Gastroesophageal sphincter (tissue), 4 donors: ENCODE data around the gene DEAF1. TPM values are rescaled to one million over a fixed set of nuclear protein-coding genes. Genes with fewer than 3 reads are reported as not detected.

Experiments
- ATAC-seq: fragments of 150-250 bp; one replicate; pipeline ENCODE4 v1.9.1; 2016; ENCODE audit warnings: mild to moderate bottlenecking, moderate library complexity
- H3K27ac ChIP-seq, 4 donors: fragments of 200-600 bp; sonication (generic) in 3 of 4; 1 replicate in 3 of 4; 2 replicates in 1 of 4; pipeline ENCODE4 v1.5.1; 2016 to 2019
- H3K27me3 ChIP-seq: fragments of 200-600 bp; sonication (generic); one replicate; pipeline ENCODE4 v1.5.1; 2019
- H3K36me3 ChIP-seq, 2 donors: fragments of 200-600 bp; sonication (generic); one replicate each; pipeline ENCODE4 v1.5.1; 2019; ENCODE audit warnings: control low read depth in 1 of 2
- H3K4me1 ChIP-seq, 3 donors: fragments of 200-600 bp; sonication (generic); 1 replicate in 2 of 3; 2 replicates in 1 of 3; pipeline ENCODE4 v1.5.1; 2016 to 2019; ENCODE audit warnings: control low read depth in 2 of 3
- H3K4me3 ChIP-seq, 2 donors: fragments of 200-600 bp; sonication (generic); one replicate each; pipeline ENCODE4 v1.5.1; 2019; ENCODE audit warnings: mild to moderate bottlenecking in 1 of 2, moderate library complexity in 1 of 2
- H3K9me3 ChIP-seq, 3 donors: fragments of 200-600 bp; sonication (generic); one replicate each; pipeline ENCODE4 v1.5.1; 2017 to 2019; ENCODE audit warnings: control low read depth in 2 of 3
- EP300 ChIP-seq: sonication (generic); formaldehyde crosslinking; IDR thresholded peaks from one replicate; pipeline ENCODE4 v1.6.1; 2017; ENCODE audit warnings: antibody characterized with exemption, mild to moderate bottlenecking
- POLR2A ChIP-seq, 2 donors: fragments of 450-650 bp; IDR thresholded peaks; one replicate each; pipeline ENCODE4 v1.6.1; 2017; ENCODE audit warnings: antibody characterized with exemption in 2 of 2, mild to moderate bottlenecking in 2 of 2, moderate library complexity in 1 of 2
- POLR2AphosphoS5 ChIP-seq: sonication (generic); formaldehyde crosslinking; IDR thresholded peaks from one replicate; pipeline ENCODE4 v1.6.1; 2017; ENCODE audit warnings: antibody characterized with exemption
- WGBS, 2 donors: methylation state at CpG; one replicate each; pipeline ENCODE4 v1.1.5; 2018; ENCODE audit warnings: low coverage in 1 of 2; 5-methylcytosine and 5-hydroxymethylcytosine counted together
- total RNA-seq, 4 donors: library from RNA; depleted of rRNA; stranded (reverse); fragments of >200 nt; gene quantifications; one replicate each; pipeline ENCODE4 v1.1.0, GENCODE V29; 2016
- TF ChIP-seq, protein P1 (sequence below), 4 experiments: fragments of 200-600 bp in 2 of 4; fragments of 450-650 bp in 2 of 4; sonication (generic) in 1 of 4; IDR thresholded peaks; one replicate each; pipeline ENCODE4 v1.5.1; 2017 to 2019; ENCODE audit warnings: antibody characterized with exemption in 4 of 4, mild to moderate bottlenecking in 2 of 4, moderate library complexity in 2 of 4

DEAF1 gene
- total RNA-seq, 4 donors from 2014 or later, result 19.9 to 45.0 (median 35.0) TPM

DNA sequence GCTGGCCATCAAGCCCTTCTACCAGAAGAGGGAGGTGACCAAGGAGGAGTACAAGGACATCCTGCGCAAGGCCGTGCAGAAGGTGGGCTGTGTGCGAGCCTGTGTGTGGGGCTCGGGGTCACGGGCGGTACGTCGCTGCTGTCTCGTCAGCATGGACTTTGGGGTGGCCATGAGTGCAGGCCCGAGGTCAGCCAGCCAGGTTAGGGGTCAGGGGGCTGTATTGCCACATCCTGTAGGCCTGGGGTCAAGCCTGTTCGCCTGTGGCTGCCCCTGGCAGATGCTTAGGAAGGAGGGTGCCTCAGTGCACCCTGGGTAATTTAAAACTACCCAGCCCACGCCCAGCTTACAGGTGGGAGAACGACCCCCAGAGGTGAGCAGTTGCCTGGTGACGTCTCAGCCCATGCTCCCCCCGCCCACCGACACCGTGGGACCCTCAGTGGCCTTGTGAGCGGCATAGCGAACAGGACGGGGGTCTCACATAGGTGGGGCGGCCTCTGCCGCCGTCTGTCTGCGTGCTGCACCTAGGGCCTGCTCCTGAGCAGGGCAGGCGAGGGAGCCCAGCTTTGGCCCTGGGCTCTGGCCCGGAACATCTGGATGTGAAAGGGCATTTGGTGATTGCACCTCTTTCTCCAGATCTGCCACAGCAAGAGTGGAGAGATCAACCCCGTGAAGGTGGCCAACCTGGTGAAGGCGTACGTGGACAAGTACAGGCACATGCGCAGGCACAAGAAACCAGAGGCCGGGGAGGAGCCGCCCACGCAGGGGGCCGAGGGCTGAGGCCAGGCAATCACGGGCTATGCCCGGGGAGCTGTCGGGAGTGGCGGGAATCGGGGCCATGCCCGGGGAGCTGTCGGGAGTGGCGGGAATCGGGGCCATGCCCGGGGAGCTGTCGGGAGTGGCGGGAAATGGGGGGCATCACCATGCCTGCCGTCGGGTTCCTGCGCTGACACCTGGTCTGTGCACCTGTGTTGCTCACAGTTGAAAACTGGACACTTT, 83.7 kb downstream of the DEAF1 start:
- 40 to 76% methylated on average over 1 to 10 of the region's 49 CpGs for WGBS, 2 donors
- Histone ChIP-seq H3K4me3 (no peak overlapping the region), H3K36me3 (peaks cover 0 to 79% of the 10 kb centered on the region in 2 donors), H3K27me3 (no peaks in the 10 kb centered on the region), H3K4me1 (peaks cover 0 to 42% (median 25%) of the 10 kb centered on the region in 3 donors), H3K27ac (no peak overlapping the region), H3K9me3 (no peaks in the 10 kb centered on the region)
- ATAC-seq, result no peak
- TF ChIP-seq POLR2AphosphoS5 (no peak), POLR2A (IDR thresholded peaks at IDR 0.05) (no peak), EP300 (no peak)
- TF ChIP-seq, protein P1, sequence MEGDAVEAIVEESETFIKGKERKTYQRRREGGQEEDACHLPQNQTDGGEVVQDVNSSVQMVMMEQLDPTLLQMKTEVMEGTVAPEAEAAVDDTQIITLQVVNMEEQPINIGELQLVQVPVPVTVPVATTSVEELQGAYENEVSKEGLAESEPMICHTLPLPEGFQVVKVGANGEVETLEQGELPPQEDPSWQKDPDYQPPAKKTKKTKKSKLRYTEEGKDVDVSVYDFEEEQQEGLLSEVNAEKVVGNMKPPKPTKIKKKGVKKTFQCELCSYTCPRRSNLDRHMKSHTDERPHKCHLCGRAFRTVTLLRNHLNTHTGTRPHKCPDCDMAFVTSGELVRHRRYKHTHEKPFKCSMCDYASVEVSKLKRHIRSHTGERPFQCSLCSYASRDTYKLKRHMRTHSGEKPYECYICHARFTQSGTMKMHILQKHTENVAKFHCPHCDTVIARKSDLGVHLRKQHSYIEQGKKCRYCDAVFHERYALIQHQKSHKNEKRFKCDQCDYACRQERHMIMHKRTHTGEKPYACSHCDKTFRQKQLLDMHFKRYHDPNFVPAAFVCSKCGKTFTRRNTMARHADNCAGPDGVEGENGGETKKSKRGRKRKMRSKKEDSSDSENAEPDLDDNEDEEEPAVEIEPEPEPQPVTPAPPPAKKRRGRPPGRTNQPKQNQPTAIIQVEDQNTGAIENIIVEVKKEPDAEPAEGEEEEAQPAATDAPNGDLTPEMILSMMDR (IDR thresholded peaks at IDR 0.05), result no peak

DNA sequence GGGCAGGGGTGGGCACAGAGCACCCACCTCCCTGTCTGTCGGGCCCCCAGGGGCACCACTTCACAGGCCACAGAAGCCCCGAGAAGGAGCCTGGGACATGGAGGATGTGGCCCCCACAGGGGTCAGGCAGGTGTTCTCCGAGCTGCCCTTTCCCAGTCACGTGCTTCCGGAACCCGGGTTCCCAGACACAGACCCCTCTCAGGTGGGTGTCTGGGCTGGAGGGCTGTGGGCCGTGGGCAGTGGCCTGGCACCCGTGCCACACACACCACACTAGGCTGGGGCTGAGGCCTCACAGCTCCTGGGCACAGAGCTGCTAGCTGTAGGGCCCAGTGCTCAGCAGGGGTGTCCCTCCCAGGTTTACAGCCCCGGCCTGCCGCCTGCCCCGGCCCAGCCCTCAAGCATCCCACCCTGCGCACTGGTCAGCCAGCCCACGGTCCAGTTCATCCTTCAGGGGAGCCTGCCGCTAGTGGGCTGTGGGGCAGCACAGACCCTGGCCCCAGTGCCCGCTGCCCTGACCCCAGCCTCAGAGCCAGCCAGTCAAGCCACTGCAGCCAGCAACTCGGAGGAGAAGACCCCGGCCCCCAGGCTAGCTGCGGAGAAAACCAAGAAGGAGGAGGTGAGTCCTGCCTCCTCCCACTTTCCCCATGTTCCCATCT, 84.7 kb downstream of the DEAF1 start:
- Histone ChIP-seq H3K4me3 (no peak overlapping the region), H3K27me3 (no peaks in the 10 kb centered on the region), H3K27ac (no peak overlapping the region), H3K36me3 (peaks cover 0 to 90% of the 10 kb centered on the region in 2 donors), H3K4me1 (peaks cover 0 to 45% (median 22%) of the 10 kb centered on the region in 3 donors), H3K9me3 (no peaks in the 10 kb centered on the region)
- TF ChIP-seq POLR2AphosphoS5 (no peak), POLR2A (IDR thresholded peaks at IDR 0.05) (no peak), EP300 (no peak)
- TF ChIP-seq, protein P1 (IDR thresholded peaks at IDR 0.05), result no peak
- 80% methylated on average over 2 of the region's 18 CpGs; no CpG with 5 or more reads in 1 of the 2 donors for WGBS, 2 donors
- ATAC-seq, result no peak

GRCh38 chr11:609341-609811, 85.6 kb downstream of the DEAF1 start:
- H3K27ac ChIP-seq, result no peak overlapping the region
- no CpG with 5 or more reads among the region's 28 CpGs for WGBS, 2 donors
- peaks cover 0 to 99% of the 10 kb centered on the region in 2 donors for H3K36me3 ChIP-seq
- ATAC-seq, result no peak
- peaks cover 0 to 36% (median 13%) of the 10 kb centered on the region in 3 donors for H3K4me1 ChIP-seq
- H3K4me3 ChIP-seq, result no peak overlapping the region
- no peaks in the 10 kb centered on the region for H3K9me3 ChIP-seq
- no peak for TF ChIP-seq EP300
- TF ChIP-seq POLR2A (IDR thresholded peaks at IDR 0.05), result no peak
- TF ChIP-seq, protein P1 (IDR thresholded peaks at IDR 0.05), result no peak
- TF ChIP-seq POLR2AphosphoS5, result no peak
- H3K27me3 ChIP-seq, result no peaks in the 10 kb centered on the region

DNA sequence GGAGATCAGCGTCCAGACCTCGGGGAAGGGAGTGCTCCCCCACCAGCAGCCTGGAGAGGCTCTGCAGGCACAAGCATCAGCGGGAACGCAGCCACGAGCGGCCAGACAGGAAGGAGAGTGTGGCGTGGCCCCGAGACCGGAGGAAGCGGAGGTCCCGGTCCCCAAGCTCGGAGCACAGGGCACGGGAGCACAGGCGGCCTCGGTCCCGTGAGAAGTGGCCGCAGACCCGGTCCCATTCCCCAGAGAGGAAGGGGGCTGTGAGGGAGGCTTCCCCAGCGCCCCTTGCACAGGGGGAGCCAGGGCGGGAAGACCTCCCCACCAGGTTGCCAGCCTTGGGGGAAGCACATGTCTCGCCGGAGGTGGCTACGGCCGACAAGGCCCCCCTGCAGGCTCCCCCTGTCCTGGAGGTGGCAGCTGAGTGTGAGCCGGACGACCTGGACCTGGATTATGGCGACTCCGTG, 86.2 kb downstream of the DEAF1 start:
- no CpG with 5 or more reads among the region's 28 CpGs for WGBS, 2 donors
- peaks cover 0 to 30% (median 7%) of the 10 kb centered on the region in 3 donors for H3K4me1 ChIP-seq
- no peak for ATAC-seq
- H3K27me3 ChIP-seq, result no peaks in the 10 kb centered on the region
- TF ChIP-seq EP300 (no peak), POLR2AphosphoS5 (no peak), POLR2A (IDR thresholded peaks at IDR 0.05) (no peak)
- TF ChIP-seq, protein P1 (IDR thresholded peaks at IDR 0.05), result no peak
- H3K9me3 ChIP-seq, result no peaks in the 10 kb centered on the region
- no peak overlapping the region for H3K27ac ChIP-seq
- H3K4me3 ChIP-seq, result no peak overlapping the region
- peaks cover 0 to 99% of the 10 kb centered on the region in 2 donors for H3K36me3 ChIP-seq
